ENCODE measurements around the gene ITGA2B. TPM values are rescaled to one million over a fixed set of nuclear protein-coding genes. Genes with fewer than 3 reads are reported as not detected.

Gene ITGA2B
- total RNA-seq, 6 donors from 2014 or later: 3.0 to 18.1 (median 7.5) TPM

DNA sequence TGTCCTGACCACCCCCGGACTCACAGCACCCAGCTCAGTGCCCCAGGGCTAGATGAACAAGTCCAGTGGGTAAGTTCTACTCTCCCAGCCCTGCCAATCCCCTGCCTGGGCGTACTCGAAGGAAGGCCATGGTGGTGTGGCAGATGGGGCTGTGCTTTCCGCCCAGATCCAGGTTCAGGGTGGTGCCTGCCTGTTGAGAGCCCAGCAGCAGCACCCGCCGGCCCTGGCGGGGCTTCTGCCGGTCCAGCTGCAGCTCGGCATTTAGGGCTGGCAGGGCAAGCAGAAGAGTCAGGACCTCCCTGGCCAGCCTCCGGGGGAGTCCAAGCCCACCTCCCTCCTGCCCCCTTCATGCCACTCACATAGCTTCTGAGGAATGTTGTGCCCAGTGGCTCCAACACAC is 9.6 kb downstream of the ITGA2B start:
- no peaks in the 10 kb centered on the region for H3K36me3 ChIP-seq
- DNase-seq (peak in 1 of 2 donors; percentile 58), ATAC-seq (ENCODE audit: low FRiP score in 2 of 2) (no peak)
- TF ChIP-seq POLR2A (IDR thresholded peaks at IDR 0.05) (no peak), POLR2AphosphoS5 (IDR thresholded peaks at IDR 0.05) (no peak), EP300 (IDR thresholded peaks at IDR 0.05) (no peak), CTCF (IDR thresholded peaks at IDR 0.05) (no peak)
- peaks cover 0 to 5% (median 2%) of the 10 kb centered on the region in 4 donors for H3K27me3 ChIP-seq
- H3K4me1 ChIP-seq: peaks cover 4 to 23% (median 8%) of the 10 kb centered on the region in 4 donors
- H3K27ac ChIP-seq: no peak overlapping the region
- H3K9me3 ChIP-seq: no peaks in the 10 kb centered on the region
- H3K4me3 ChIP-seq: no peak overlapping the region
- 98% methylated on average over 7 of the region's 10 CpGs; no CpG with 5 or more reads in 1 of the 2 donors for WGBS, 2 donors

- no peak for TF ChIP-seq POLR2AphosphoS5 (IDR thresholded peaks at IDR 0.05)
- no peaks in the 10 kb centered on the region for H3K27me3 ChIP-seq
- H3K4me1 ChIP-seq: peaks cover 2 to 22% (median 10%) of the 10 kb centered on the region in 4 donors
- no peak for DNase-seq
- H3K4me3 ChIP-seq: no peak overlapping the region
- ATAC-seq (ENCODE audit: low FRiP score in 2 of 2): no peak
- H3K9me3 ChIP-seq: no peaks in the 10 kb centered on the region
- WGBS, 2 donors: 89% methylated on average over 14 of the region's 14 CpGs
- no peaks in the 10 kb centered on the region for H3K36me3 ChIP-seq
- H3K27ac ChIP-seq: no peak overlapping the region
Measured at GRCh38 chr17:44378171-44378705, 11.2 kb downstream of the ITGA2B start.

DNA sequence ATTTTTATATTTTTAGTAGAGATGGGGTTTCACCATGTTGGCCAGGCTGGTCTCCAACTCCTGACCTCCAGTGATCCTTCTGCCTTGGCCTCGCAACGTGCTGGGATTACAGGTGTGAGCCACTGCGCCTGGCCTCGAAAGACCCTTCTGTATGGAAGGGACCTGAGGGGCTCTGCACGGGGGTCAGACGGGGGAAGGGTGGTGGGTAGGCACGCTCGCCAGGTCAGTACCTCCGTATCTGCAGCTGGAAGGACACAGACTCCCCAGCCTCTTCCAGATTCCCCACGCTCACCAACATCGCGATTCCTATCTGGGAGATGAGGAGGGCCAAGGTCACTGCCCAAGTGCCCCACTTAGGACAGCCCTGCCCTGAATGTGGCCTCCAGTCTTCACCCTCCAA is 12.7 kb downstream of the ITGA2B start:
- Histone ChIP-seq H3K27me3 (no peaks in the 10 kb centered on the region), H3K4me1 (peaks cover 2 to 22% (median 10%) of the 10 kb centered on the region in 4 donors), H3K27ac (no peak overlapping the region), H3K9me3 (no peaks in the 10 kb centered on the region), H3K36me3 (no peaks in the 10 kb centered on the region), H3K4me3 (no peak overlapping the region)
- TF ChIP-seq EP300 (IDR thresholded peaks at IDR 0.05) (no peak), POLR2A (IDR thresholded peaks at IDR 0.05) (no peak), POLR2AphosphoS5 (IDR thresholded peaks at IDR 0.05) (no peak), CTCF (IDR thresholded peaks at IDR 0.05) (no peak)
- DNase-seq: no peak
- ATAC-seq (ENCODE audit: low FRiP score in 2 of 2): no peak
- 90 to 94% methylated on average over 12 of the region's 12 CpGs for WGBS, 2 donors

GRCh38 chr17:44376124-44376523 is 13.3 kb downstream of the ITGA2B start:
- Histone ChIP-seq H3K36me3 (no peaks in the 10 kb centered on the region), H3K27ac (no peak overlapping the region), H3K27me3 (no peaks in the 10 kb centered on the region), H3K9me3 (no peaks in the 10 kb centered on the region), H3K4me1 (peaks cover 2 to 22% (median 10%) of the 10 kb centered on the region in 4 donors), H3K4me3 (no peak overlapping the region)
- DNase-seq: peak in 1 of 2 donors; percentile 76
- ATAC-seq (ENCODE audit: low FRiP score in 2 of 2): peak; percentile 27 to 34
- WGBS, 2 donors: 26% methylated on average over 4 to 5 of the region's 5 CpGs
- TF ChIP-seq CTCF (IDR thresholded peaks at IDR 0.05): peak in 4 of 6 experiments; percentile 9 to 32 (median 20)
- no peak for TF ChIP-seq POLR2AphosphoS5 (IDR thresholded peaks at IDR 0.05)

- Histone ChIP-seq H3K4me1 (peaks cover 2 to 22% (median 10%) of the 10 kb centered on the region in 4 donors), H3K27ac (no peak overlapping the region), H3K4me3 (no peak overlapping the region), H3K27me3 (no peaks in the 10 kb centered on the region), H3K9me3 (no peaks in the 10 kb centered on the region), H3K36me3 (no peaks in the 10 kb centered on the region)
- WGBS, 2 donors: 19 to 59% methylated on average over 6 to 20 of the region's 22 CpGs
- DNase-seq (peak in 1 of 2 donors; percentile 50), ATAC-seq (ENCODE audit: low FRiP score in 2 of 2) (peak in 1 of 2 donors; percentile 14)
- no peak for TF ChIP-seq EP300 (IDR thresholded peaks at IDR 0.05)
- no peak for TF ChIP-seq CTCF (IDR thresholded peaks at IDR 0.05)
- no peak for TF ChIP-seq POLR2AphosphoS5 (IDR thresholded peaks at IDR 0.05)
- no peak for TF ChIP-seq POLR2A (IDR thresholded peaks at IDR 0.05)
Measured at GRCh38 chr17:44375196-44376017, 14.0 kb downstream of the ITGA2B start.

Data from upper lobe of left lung (tissue), 6 donors.